GM23338 (cell line): ENCODE data around the gene SAA2. TPM values are rescaled to one million over a fixed set of nuclear protein-coding genes. Genes with fewer than 3 reads are reported as not detected.
"Not testable (repeated sequence)": the region's sequence is repeated elsewhere in the genome, so short reads cannot be mapped to it uniquely, and the experiment has no call there.

Experiments
- ATAC-seq: fragments of 200-7000 bp; cut with Tn5 transposase; 3 replicates; pipeline ENCODE4 v1.9.1; 2020
- DNase-seq: peaks from one replicate; pipeline ENCODE4 v3.0.0-alpha.2; 2015; ENCODE audit warnings: low spot score
- H2AFZ ChIP-seq: fragments of 200-600 bp; sonication (generic); 2 replicates; pipeline ENCODE4 v1.8.0; 2016; ENCODE audit warnings: antibody characterized with exemption, mild to moderate bottlenecking, moderate library complexity
- H3F3A ChIP-seq: fragments of 200-600 bp; sonication (generic); replicated peaks from 2 replicates; pipeline ENCODE4 v1.8.0; 2017; ENCODE audit warnings: antibody characterized with exemption, mixed run types, low read depth
- H3K27ac ChIP-seq: fragments of 200-600 bp; sonication (generic); 2 replicates; pipeline ENCODE4 v1.6.1; 2016; ENCODE audit warnings: low read depth
- H3K27me3 ChIP-seq: fragments of 200-600 bp; sonication (generic); 2 replicates; pipeline ENCODE4 v1.8.0; 2016; ENCODE audit warnings: mild to moderate bottlenecking, mixed run types, moderate library complexity; ENCODE audit not compliant: insufficient read depth
- H3K36me3 ChIP-seq: fragments of 200-600 bp; sonication (generic); 2 replicates; pipeline ENCODE4 v1.8.0; 2016; ENCODE audit warnings: mild to moderate bottlenecking; ENCODE audit not compliant: insufficient read depth
- H3K4me1 ChIP-seq: fragments of 200-600 bp; sonication (generic); 2 replicates; pipeline ENCODE4 v1.8.0; 2016; ENCODE audit warnings: mild to moderate bottlenecking, moderate library complexity; ENCODE audit not compliant: insufficient read depth
- H3K4me2 ChIP-seq: fragments of 200-600 bp; sonication (generic); 2 replicates; pipeline ENCODE4 v1.7.1; 2017; ENCODE audit warnings: mixed run types
- H3K4me3 ChIP-seq: fragments of 200-600 bp; sonication (generic); 2 replicates; pipeline ENCODE4 v1.6.1; 2016; ENCODE audit warnings: mixed run types
- H3K79me2 ChIP-seq: fragments of 200-600 bp; sonication (generic); replicated peaks from 2 replicates; pipeline ENCODE4 v1.8.0; 2017; ENCODE audit warnings: mild to moderate bottlenecking; ENCODE audit not compliant: insufficient read depth
- H3K9me2 ChIP-seq: fragments of 200-600 bp; sonication (generic); 2 replicates; pipeline ENCODE4 v1.8.0; 2017; ENCODE audit not compliant: insufficient read depth
- H4K20me1 ChIP-seq: fragments of 200-600 bp; sonication (generic); replicated peaks from 2 replicates; pipeline ENCODE4 v1.8.0; 2017; ENCODE audit warnings: mild to moderate bottlenecking; ENCODE audit not compliant: insufficient read depth
- H3K27ac Mint-ChIP-seq: 2 replicates; pipeline ENCODE4 v1.8.0; 2020; ENCODE audit warnings: inconsistent platforms, mild to moderate bottlenecking, moderate library complexity, mixed read lengths
- H3K27me3 Mint-ChIP-seq: 3 replicates; pipeline ENCODE4 v1.8.0; 2022; ENCODE audit warnings: low read depth, mild to moderate bottlenecking, moderate library complexity, mixed read lengths, inconsistent platforms; ENCODE audit not compliant: insufficient read depth, poor library complexity
- H3K36me3 Mint-ChIP-seq: 3 replicates; pipeline ENCODE4 v1.8.0; 2021; ENCODE audit warnings: low read depth, mild to moderate bottlenecking, inconsistent platforms, moderate library complexity, mixed read lengths
- H3K4me1 Mint-ChIP-seq: 3 replicates; pipeline ENCODE4 v1.8.0; 2020; ENCODE audit warnings: mild to moderate bottlenecking, inconsistent platforms, mixed read lengths
- H3K4me3 Mint-ChIP-seq: 3 replicates; pipeline ENCODE4 v1.8.0; 2021; ENCODE audit warnings: moderate library complexity, mild to moderate bottlenecking, inconsistent platforms, mixed read lengths
- H3K9me3 Mint-ChIP-seq: 3 replicates; pipeline ENCODE4 v1.8.0; 2020; ENCODE audit warnings: moderate library complexity, mild to moderate bottlenecking, inconsistent platforms, mixed read lengths
- CREB1 ChIP-seq: fragments of 250-450 bp; sonication (Bioruptor Pico); IDR thresholded peaks from 2 replicates; pipeline ENCODE4 v1.5.0; 2020; ENCODE audit warnings: low read depth, mild to moderate bottlenecking, moderate library complexity
- JUNB ChIP-seq: IDR thresholded peaks from one replicate; pipeline ENCODE4 v1.6.1; 2016; ENCODE audit warnings: antibody characterized with exemption; ENCODE audit not compliant: unreplicated experiment
- NANOG ChIP-seq: IDR thresholded peaks from 2 replicates; pipeline ENCODE4 v1.6.1; 2016; ENCODE audit warnings: antibody characterized with exemption, borderline replicate concordance
- POLR2AphosphoS5 ChIP-seq: IDR thresholded peaks from 2 replicates; pipeline ENCODE4 v1.6.1; 2016; ENCODE audit warnings: antibody characterized with exemption, low read depth
- STAT1 ChIP-seq: IDR thresholded peaks from one replicate; pipeline ENCODE4 v1.6.1; 2016; ENCODE audit warnings: antibody characterized with exemption; ENCODE audit not compliant: unreplicated experiment
- ZNF114 ChIP-seq: fragments of 250-450 bp; sonication (Bioruptor Pico); IDR thresholded peaks from 2 replicates; pipeline ENCODE4 v1.5.0; 2020; ENCODE audit warnings: mild to moderate bottlenecking, moderate library complexity
- ZNF331 ChIP-seq: fragments of 250-450 bp; sonication (Bioruptor Pico); IDR thresholded peaks from 2 replicates; pipeline ENCODE4 v1.5.0; 2020; ENCODE audit warnings: low read depth, mild to moderate bottlenecking, moderate library complexity
- polyA plus RNA-seq: library from polyadenylated mRNA; unstranded; fragments of >200 nt; fragmentation: Nextera tagmentation; extraction: Ambion mirVana; gene quantifications from 2 replicates; pipeline ENCODE4 v1.2.1, GENCODE V29; 2016
- total RNA-seq: library from RNA; depleted of rRNA; stranded (reverse); fragments of >200 nt; shearing (Covaris generic); gene quantifications from 2 replicates; pipeline ENCODE4 v1.2.3, GENCODE V29; 2014
- TF ChIP-seq, protein P1 (sequence below), 2 experiments: fragments of 200-600 bp in 1 of 2; sonication (generic) in 1 of 2; conservative IDR thresholded peaks; 2 replicates each; pipeline versions ENCODE4 v1.5.1 to v1.6.1; 2016 to 2017; ENCODE audit warnings: antibody characterized with exemption in 2 of 2, low read depth in 2 of 2, mild to moderate bottlenecking in 2 of 2, moderate library complexity in 1 of 2
- TF ChIP-seq, protein P2 (sequence below): fragments of 250-450 bp; sonication (Bioruptor Pico); IDR thresholded peaks from 2 replicates; pipeline ENCODE4 v1.5.0; 2020; ENCODE audit warnings: mild to moderate bottlenecking, moderate library complexity

SAA2 gene
- total and polyA plus RNA-seq, 2 experiments from 2014 or later, result not detected

GRCh38 chr11:18204220-18204619 is 44.2 kb downstream of the SAA2 start (continued):
- TF ChIP-seq, protein P1, sequence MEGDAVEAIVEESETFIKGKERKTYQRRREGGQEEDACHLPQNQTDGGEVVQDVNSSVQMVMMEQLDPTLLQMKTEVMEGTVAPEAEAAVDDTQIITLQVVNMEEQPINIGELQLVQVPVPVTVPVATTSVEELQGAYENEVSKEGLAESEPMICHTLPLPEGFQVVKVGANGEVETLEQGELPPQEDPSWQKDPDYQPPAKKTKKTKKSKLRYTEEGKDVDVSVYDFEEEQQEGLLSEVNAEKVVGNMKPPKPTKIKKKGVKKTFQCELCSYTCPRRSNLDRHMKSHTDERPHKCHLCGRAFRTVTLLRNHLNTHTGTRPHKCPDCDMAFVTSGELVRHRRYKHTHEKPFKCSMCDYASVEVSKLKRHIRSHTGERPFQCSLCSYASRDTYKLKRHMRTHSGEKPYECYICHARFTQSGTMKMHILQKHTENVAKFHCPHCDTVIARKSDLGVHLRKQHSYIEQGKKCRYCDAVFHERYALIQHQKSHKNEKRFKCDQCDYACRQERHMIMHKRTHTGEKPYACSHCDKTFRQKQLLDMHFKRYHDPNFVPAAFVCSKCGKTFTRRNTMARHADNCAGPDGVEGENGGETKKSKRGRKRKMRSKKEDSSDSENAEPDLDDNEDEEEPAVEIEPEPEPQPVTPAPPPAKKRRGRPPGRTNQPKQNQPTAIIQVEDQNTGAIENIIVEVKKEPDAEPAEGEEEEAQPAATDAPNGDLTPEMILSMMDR (conservative IDR thresholded peaks at IDR 0.05; ENCODE audit: low read depth in 2 of 2), result no peak
- TF ChIP-seq NANOG (no peak), CREB1 (CRISPR knock-in tag) (no peak), POLR2AphosphoS5 (no peak)

DNA sequence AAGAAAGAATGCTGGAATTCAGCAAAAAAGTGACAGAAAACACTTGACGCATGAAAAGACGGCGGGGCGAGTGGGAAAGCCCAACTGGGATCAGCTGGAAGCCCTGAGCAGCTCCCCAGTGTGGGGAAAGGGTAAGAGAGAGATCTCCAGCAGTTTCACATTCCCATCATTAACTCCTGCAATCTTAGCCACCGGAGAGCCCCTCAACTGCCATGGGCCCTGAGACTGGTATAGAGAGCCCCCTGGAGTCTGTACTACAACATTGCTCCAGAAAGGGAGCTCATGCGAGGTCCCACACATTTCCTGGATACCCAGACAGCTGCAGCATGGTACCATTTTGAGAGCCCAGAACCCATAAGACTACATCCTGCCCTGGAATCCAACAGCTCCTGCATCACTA is 44.7 kb downstream of the SAA2 start:
- TF ChIP-seq STAT1 (no peak), ZNF331 (CRISPR knock-in tag) (no peak), ZNF114 (no peak), JUNB (no peak)
- TF ChIP-seq, protein P2, sequence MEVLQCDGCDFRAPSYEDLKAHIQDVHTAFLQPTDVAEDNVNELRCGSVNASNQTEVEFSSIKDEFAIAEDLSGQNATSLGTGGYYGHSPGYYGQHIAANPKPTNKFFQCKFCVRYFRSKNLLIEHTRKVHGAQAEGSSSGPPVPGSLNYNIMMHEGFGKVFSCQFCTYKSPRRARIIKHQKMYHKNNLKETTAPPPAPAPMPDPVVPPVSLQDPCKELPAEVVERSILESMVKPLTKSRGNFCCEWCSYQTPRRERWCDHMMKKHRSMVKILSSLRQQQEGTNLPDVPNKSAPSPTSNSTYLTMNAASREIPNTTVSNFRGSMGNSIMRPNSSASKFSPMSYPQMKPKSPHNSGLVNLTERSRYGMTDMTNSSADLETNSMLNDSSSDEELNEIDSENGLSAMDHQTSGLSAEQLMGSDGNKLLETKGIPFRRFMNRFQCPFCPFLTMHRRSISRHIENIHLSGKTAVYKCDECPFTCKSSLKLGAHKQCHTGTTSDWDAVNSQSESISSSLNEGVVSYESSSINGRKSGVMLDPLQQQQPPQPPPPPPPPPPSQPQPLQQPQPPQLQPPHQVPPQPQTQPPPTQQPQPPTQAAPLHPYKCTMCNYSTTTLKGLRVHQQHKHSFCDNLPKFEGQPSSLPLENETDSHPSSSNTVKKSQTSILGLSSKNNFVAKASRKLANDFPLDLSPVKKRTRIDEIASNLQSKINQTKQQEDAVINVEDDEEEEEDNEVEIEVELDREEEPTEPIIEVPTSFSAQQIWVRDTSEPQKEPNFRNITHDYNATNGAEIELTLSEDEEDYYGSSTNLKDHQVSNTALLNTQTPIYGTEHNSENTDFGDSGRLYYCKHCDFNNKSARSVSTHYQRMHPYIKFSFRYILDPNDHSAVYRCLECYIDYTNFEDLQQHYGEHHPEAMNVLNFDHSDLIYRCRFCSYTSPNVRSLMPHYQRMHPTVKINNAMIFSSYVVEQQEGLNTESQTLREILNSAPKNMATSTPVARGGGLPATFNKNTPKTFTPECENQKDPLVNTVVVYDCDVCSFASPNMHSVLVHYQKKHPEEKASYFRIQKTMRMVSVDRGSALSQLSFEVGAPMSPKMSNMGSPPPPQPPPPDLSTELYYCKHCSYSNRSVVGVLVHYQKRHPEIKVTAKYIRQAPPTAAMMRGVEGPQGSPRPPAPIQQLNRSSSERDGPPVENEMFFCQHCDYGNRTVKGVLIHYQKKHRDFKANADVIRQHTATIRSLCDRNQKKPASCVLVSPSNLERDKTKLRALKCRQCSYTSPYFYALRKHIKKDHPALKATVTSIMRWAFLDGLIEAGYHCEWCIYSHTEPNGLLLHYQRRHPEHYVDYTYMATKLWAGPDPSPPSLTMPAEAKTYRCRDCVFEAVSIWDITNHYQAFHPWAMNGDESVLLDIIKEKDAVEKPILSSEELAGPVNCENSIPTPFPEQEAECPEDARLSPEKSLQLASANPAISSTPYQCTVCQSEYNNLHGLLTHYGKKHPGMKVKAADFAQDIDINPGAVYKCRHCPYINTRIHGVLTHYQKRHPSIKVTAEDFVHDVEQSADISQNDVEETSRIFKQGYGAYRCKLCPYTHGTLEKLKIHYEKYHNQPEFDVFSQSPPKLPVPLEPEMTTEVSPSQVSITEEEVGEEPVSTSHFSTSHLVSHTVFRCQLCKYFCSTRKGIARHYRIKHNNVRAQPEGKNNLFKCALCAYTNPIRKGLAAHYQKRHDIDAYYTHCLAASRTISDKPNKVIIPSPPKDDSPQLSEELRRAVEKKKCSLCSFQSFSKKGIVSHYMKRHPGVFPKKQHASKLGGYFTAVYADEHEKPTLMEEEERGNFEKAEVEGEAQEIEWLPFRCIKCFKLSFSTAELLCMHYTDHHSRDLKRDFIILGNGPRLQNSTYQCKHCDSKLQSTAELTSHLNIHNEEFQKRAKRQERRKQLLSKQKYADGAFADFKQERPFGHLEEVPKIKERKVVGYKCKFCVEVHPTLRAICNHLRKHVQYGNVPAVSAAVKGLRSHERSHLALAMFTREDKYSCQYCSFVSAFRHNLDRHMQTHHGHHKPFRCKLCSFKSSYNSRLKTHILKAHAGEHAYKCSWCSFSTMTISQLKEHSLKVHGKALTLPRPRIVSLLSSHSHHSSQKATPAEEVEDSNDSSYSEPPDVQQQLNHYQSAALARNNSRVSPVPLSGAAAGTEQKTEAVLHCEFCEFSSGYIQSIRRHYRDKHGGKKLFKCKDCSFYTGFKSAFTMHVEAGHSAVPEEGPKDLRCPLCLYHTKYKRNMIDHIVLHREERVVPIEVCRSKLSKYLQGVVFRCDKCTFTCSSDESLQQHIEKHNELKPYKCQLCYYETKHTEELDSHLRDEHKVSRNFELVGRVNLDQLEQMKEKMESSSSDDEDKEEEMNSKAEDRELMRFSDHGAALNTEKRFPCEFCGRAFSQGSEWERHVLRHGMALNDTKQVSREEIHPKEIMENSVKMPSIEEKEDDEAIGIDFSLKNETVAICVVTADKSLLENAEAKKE (CRISPR knock-in tag), result no peak
- TF ChIP-seq, protein P1 (conservative IDR thresholded peaks at IDR 0.05; ENCODE audit: low read depth in 2 of 2), result peak; percentile 72 to 83
- peak overlapping the region; percentile 40; the same call in 2 of the 3 replicates for H3K4me3 Mint-ChIP-seq
- Histone ChIP-seq H3K27ac (no peak overlapping the region), H4K20me1 (no peaks in the 10 kb centered on the region), H3K36me3 (no peaks in the 10 kb centered on the region), H3K4me1 (no peaks in the 10 kb centered on the region), H3K4me2 (peak overlapping the region; percentile 78), H3K9me2 (no peaks in the 10 kb centered on the region), H3K79me2 (no peaks in the 10 kb centered on the region), H3K4me3 (peak overlapping the region; percentile 42; the same call in 1 of the 2 replicates), H3F3A (no peaks in the 10 kb centered on the region), H3K27me3 (peaks cover 8% of the 10 kb centered on the region), H2AFZ (peak overlapping the region; percentile 84)
- H3K9me3 Mint-ChIP-seq, result 0 out of 3 replicates have a peak, but pooled peaks cover 2% of the 10 kb centered on the region
- H3K27me3 Mint-ChIP-seq, result peaks cover 3% of the 10 kb centered on the region
- ATAC-seq, result peak; percentile 99
- no peaks in the 10 kb centered on the region for H3K36me3 Mint-ChIP-seq
- no peaks in the 10 kb centered on the region for H3K4me1 Mint-ChIP-seq
- peak; percentile 89 for DNase-seq
- H3K27ac Mint-ChIP-seq, result no peak overlapping the region

DNA sequence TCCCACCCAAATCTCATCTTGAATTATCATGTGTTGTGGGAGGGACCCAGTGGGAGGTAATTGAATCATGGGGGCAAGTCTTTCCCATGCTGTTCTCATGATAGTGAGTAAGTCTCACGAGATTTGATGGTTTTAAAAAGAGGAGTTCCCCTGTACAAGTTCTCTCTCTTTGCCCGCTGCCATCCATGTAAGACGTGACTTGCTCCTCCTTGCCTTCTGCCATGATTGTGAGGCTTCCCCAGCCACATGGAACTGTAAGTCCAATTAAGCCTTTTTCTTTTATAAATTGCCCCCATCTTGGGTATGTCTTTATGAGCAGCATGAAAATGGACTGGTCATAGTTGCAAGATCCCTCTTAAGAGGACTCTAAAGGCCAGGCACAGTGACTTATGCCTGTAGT is 50.7 kb downstream of the SAA2 start:
- H3K4me3 ChIP-seq, H3F3A ChIP-seq, H3K36me3 Mint-ChIP-seq, H3K4me1 Mint-ChIP-seq, H3K27ac Mint-ChIP-seq, DNase-seq, H3K9me3 Mint-ChIP-seq, H3K27ac ChIP-seq, H3K9me2 ChIP-seq, H3K27me3 Mint-ChIP-seq, H3K27me3 ChIP-seq, H3K79me2 ChIP-seq, H3K4me3 Mint-ChIP-seq, H3K4me1 ChIP-seq, H2AFZ ChIP-seq, H3K4me2 ChIP-seq, ATAC-seq, H4K20me1 ChIP-seq, H3K36me3 ChIP-seq: not testable (repeated sequence)
